HG02870 (cell line): ENCODE measurements around the gene LHB.

Experiments
- ATAC-seq: cut with Tn5 transposase; IDR thresholded peaks from one replicate; pipeline ENCODE4 v1.9.1; 2021; ENCODE audit warnings: mild to moderate bottlenecking, moderate library complexity; ENCODE audit not compliant: unreplicated experiment

The LHB gene

DNA sequence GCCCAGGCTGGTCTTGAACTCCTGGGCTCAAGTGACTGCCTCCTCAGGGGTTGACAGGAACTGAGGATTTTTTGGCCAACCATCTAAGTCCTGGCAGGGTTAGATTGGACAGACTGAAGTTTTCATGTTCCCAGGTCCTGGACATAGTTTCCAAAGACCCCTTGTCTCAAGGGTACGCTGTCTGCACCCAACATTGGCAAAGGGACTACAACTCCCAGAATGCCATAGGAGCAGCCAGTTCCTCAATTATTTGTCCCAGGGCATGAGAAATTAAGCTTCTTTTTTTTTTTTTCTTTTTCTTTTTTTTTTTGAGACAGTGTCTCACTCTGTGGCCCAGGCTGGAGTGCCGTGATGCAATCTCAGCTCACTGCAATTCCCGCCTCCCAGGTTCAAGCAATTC is 30.7 kb downstream of the LHB start:
- no peak for ATAC-seq

DNA sequence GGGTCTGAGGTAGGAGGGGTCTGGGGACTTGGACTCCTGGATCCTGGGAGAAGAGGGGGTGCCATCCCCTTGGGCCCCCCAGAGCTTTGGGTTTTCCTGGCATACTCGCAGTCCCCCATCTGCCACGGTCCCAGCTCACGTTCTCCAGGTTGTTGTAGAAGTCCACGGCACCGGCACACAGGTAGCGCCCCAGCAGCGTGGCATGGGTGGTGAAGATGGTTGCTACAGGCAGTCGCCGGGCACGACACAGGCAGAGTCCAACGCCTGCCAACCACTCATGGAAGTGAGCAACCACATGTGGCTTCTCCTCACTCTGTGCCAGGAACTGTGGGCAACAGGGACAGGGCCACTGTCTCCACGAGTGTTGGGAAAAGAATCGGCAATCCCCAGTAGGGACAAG is 31.2 kb downstream of the LHB start:
- ATAC-seq: no peak

DNA sequence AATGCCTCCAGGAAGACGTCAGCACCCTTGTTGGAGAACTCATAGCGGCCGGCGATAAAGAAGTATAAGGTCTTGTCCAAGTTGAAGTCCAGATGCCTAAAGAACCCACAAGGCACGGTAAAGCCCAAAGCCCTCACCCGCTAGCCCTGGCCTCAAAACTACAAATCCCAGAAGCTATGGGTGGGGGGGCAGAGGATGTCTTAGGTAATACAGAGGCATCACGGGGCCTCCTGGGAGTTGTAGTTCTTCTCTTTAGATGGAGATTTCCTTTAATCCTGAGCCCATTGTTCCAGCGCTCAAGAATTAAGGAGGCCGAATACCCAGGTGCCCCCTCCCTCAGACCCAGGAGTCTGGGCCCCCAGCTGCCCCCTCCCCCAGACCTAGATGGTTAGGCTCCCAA is 34.6 kb downstream of the LHB start:
- no peak for ATAC-seq

- ATAC-seq: no peak
Observed at GRCh38 chr19:48977061-48977460, 39.8 kb downstream of the LHB start.

- no peak for ATAC-seq
Observed at GRCh38 chr19:48975947-48976847, 40.7 kb downstream of the LHB start.

GRCh38 chr19:48970923-48971395 is 45.9 kb downstream of the LHB start:
- no peak for ATAC-seq

DNA sequence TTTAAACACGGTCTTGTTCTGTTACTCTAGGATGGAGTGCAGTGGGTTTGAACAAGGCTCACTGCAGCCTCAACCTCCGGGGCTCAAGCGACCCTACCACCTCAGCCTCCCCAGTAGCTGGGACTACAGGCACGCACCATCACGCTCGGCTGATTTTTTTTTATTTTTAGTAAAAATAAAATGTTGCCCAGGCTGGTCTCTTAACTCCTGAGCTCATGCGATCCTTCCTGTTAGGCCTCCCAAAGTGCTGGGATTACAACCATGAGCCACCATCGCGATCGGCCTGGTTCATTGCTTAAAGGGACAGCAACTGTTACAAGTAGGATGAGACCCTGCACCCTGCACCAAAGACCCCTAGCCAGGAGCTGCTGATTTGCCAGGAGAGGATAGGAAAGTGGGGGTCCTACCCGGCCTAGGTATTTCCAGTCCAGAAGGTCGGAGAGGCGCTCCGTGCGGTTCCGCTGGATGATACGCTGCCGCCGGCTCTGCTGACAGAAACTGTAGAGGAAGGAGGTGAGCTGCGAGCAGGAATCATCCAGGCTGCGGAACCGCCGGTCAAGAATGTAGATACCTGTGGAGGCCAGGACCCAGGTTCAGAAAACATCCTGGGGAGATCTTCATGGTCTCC is 46.6 kb downstream of the LHB start:
- ATAC-seq: no peak

DNA sequence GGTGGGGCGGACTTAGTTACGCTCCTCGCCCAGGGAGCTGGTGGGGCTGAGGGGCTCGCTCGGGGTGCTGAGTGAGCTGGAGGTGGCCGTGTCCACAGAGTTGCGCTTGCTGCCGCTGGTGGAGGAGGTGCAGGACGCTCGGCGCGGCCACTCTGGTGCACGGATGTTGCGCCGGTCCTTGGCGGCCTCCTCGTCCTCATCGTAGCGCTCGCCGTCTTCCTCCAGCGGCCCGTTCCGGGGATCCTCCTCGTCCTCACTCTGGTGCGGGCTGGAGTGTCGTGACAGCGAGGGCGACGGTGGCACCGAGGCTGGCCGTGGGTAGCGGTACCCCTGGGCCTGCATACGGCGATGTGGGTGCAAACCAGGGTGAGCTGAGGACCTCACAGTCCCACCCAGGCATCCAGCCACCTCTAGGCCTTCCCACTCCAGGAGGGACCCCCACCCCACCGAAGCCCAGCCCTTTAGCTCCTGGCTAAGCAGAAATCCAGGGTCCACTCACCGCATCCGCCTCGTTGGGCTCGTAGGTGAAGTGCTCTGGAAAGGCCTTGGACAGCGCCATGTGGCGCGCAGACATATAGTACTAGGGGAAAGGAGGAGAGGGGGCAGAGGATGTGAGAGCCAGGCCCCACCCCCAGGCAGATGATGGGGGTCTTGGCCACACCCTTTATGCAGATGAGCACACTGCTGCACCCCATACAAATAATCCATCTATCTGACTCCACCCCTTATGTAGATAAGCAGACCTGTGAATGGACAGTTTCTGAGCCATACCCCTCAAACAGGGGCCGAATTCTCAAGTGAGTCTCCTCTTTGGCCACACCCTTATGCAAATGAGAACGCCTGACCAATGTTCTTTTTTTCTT is 47.4 kb downstream of the LHB start:
- no peak for ATAC-seq

DNA sequence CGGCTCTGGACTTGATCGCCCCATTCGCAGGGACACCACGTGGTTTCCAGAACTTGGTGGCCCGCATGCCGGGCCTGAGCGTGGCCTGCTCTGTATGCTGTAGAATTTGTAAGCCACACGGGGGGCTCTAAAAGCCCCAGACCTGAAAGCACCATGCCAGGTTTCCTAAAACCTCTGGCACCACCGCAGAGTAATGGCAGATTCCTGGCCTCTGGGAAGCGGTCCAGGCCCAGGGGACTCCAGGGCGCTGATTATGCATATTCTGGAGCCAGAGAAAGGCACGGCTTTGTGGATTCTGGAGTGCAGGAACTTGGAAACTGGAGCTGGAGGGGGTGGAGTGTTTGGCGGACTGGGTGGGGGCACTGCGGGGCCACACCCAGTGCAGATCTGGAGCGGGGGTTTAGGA is 48.1 kb downstream of the LHB start:
- no peak for ATAC-seq

- ATAC-seq: no peak
Observed at GRCh38 chr19:48968179-48968661, 48.7 kb downstream of the LHB start.

- ATAC-seq: no peak
Observed at GRCh38 chr19:48967346-48968178, 49.3 kb downstream of the LHB start.

DNA sequence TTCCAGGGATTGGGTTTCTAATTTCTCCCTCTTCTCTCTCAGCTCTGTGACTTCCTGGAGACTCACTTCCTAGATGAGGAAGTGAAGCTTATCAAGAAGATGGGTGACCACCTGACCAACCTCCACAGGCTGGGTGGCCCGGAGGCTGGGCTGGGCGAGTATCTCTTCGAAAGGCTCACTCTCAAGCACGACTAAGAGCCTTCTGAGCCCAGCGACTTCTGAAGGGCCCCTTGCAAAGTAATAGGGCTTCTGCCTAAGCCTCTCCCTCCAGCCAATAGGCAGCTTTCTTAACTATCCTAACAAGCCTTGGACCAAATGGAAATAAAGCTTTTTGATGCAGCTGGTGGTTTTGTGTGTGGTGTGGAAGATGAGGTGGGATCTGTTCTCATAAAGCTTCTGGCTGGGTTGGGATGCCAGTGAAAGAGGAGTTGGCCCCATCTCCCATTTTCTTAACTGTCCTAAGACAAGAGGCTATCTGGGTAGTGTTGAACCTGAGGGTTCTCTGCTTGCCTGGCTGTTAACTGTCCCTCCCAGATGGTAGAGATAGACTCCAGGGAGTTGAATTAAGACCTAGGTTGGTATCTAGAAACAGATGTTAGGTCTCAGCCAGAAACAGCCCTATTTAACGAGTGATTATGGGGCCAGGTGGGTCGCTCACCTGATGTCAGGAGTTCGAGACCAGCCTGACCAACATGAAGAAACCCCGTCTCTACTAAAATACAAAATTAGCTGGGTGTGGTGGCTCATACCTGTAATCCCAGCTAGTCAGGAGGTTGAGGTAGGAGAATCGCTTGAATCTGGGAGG is 50.1 kb downstream of the LHB start:
- ATAC-seq: no peak
